Measurements from ENCODE around the gene RHOXF2.
"Not testable (repeated sequence)": the region's sequence is repeated elsewhere in the genome, so short reads cannot be mapped to it uniquely, and the experiment has no call there.

GRCh38 chrX:120195786-120196185 is 37.4 kb downstream of the RHOXF2 start:
- not testable (repeated sequence) for TF ChIP-seq CTCF, EP300, POLR2A, POLR2AphosphoS5 (IDR thresholded peaks at IDR 0.05)
